Pancreas (tissue), 10 donors: ENCODE data around the gene NUBPL. TPM values are rescaled to one million over a fixed set of nuclear protein-coding genes. Genes with fewer than 3 reads are reported as not detected.
A peak's percentile ranks its signal among the peaks of the same experiment; 100 is the strongest.

Experiments used
- ATAC-seq, 4 donors: fragments of 200-7000 bp; cut with Tn5 transposase; one replicate each; pipeline versions ENCODE4 v1.8.0 to v1.9.1; 2020; ENCODE audit warnings: mild to moderate bottlenecking in 4 of 4, moderate library complexity in 4 of 4
- DNase-seq, 6 donors: peaks; one replicate each; pipeline ENCODE4 v3.0.0-alpha.2; 2020
- FAIRE-seq: peaks from 2 replicates; lab custom pipeline; 2012; peaks lifted over from hg19 to GRCh38; lab: Jason Lieb, UNC
- H3K27ac ChIP-seq, 4 donors: fragments of 200-600 bp; sonication (generic); 1 replicate in 3 of 4; 2 replicates in 1 of 4; pipeline versions ENCODE4 v1.5.0 to v1.8.0; 2020
- H3K27me3 ChIP-seq, 4 donors: fragments of 200-600 bp; one replicate each; pipeline ENCODE4 v1.8.0; 2021
- H3K36me3 ChIP-seq, 3 donors: fragments of 200-600 bp; sonication (generic) in 1 of 3; one replicate each; pipeline versions ENCODE4 v1.5.0 to v1.8.0; 2020 to 2021
- H3K4me1 ChIP-seq, 3 donors: fragments of 200-600 bp; one replicate each; pipeline ENCODE4 v1.8.0; 2021
- H3K4me3 ChIP-seq, 4 donors: fragments of 200-600 bp; sonication (generic) in 2 of 4; one replicate each; pipeline versions ENCODE4 v1.5.0 to v1.8.0; 2020 to 2021
- H3K9me3 ChIP-seq, 4 donors: fragments of 200-600 bp; one replicate each; pipeline ENCODE4 v1.8.0; 2021
- CTCF ChIP-seq, 4 donors: fragments of 200-600 bp; sonication (generic) in 3 of 4; IDR thresholded peaks; one replicate each; pipeline versions ENCODE4 v1.5.0 to v1.8.0; 2021; ENCODE audit warnings: antibody characterized with exemption in 4 of 4
- WGBS, 2 donors: extraction: QIAGEN DNeasy Blood & Tissue Kit; methylation state at CpG; one replicate each; pipeline ENCODE4 v1.1.7; 2013; 5-methylcytosine and 5-hydroxymethylcytosine counted together
- intact Hi-C, 3 donors: fragments of 100-400 bp; cut with DNase I; formaldehyde crosslinking; loops; one replicate each; pipeline versions ENCODE4 v1.11.1 to v1.14.2; 2022
- polyA plus RNA-seq, 2 donors: library from polyadenylated mRNA; stranded (reverse); fragments of 200-250 nt; gene quantifications; one replicate each; pipeline ENCODE4 v1.2.3, GENCODE V29; 2013
- total RNA-seq, 6 donors: library from RNA; stranded (reverse); fragmentation: NEBNext Ultra II Directional in 4 of 6; extraction: Animal tissue kit (Norgen Biotek cat#: 25700) in 4 of 6; gene quantifications; one replicate each; pipeline versions ENCODE4 v1.2.1 to v1.2.4, GENCODE V29; 2021 to 2023
- donor health status: healthy with polysubstance abuse.
- donor health status: DM: no; HTN: no; CAD: no; lungs with moderate emphysema.
- donor health status: DM: no; HTN: no; CAD: no.
- donor health status: control.
- donor health status: control.
- donor health status: Bipolar disorder and iron deficiency.
- donor health status: DM: yes; HTN: yes; CAD: no.
- donor health status: DM: no; HTN: no; CAD: no.
- donor health status: DM: no; HTN: no; CAD: no.
- donor health status: DM: yes; HTN: yes; CAD: no.

The NUBPL gene
- total and polyA plus RNA-seq, 8 donors: 2.1 to 7.0 (median 4.9) TPM

GRCh38 chr14:31578792-31579501 is 17.7 kb downstream of the NUBPL start:
- Histone ChIP-seq H3K4me1 (no peaks in the 10 kb centered on the region), H3K27ac (no peak overlapping the region), H3K9me3 (no peaks in the 10 kb centered on the region), H3K27me3 (no peaks in the 10 kb centered on the region), H3K36me3 (no peaks in the 10 kb centered on the region), H3K4me3 (no peak overlapping the region)
- intact Hi-C loops: no loop called here
- DNase-seq (no peak), ATAC-seq (no peak), FAIRE-seq (no peak)
- 68 to 75% methylated on average over 7 of the region's 7 CpGs for WGBS, 2 donors
- TF ChIP-seq CTCF (IDR thresholded peaks at IDR 0.05): no peak

GRCh38 chr14:31580234-31580633 is 19.0 kb downstream of the NUBPL start:
- Histone ChIP-seq H3K4me3 (no peak overlapping the region), H3K4me1 (no peaks in the 10 kb centered on the region), H3K27ac (no peak overlapping the region), H3K9me3 (no peaks in the 10 kb centered on the region), H3K36me3 (no peaks in the 10 kb centered on the region), H3K27me3 (no peaks in the 10 kb centered on the region)
- no peak for TF ChIP-seq CTCF (IDR thresholded peaks at IDR 0.05)
- DNase-seq (no peak), ATAC-seq (no peak), FAIRE-seq (no peak)
- WGBS, 2 donors: 91 to 98% methylated on average over 3 of the region's 3 CpGs
- intact Hi-C loops: no loop called here

- ATAC-seq (peak in 3 of 4 donors; percentile 17 to 52 (median 45)), DNase-seq (no peak), FAIRE-seq (no peak)
- Histone ChIP-seq H3K9me3 (no peaks in the 10 kb centered on the region), H3K36me3 (no peaks in the 10 kb centered on the region), H3K4me1 (no peaks in the 10 kb centered on the region), H3K4me3 (no peak overlapping the region), H3K27ac (no peak overlapping the region), H3K27me3 (no peaks in the 10 kb centered on the region)
- intact Hi-C loops: no loop called here
- no peak for TF ChIP-seq CTCF (IDR thresholded peaks at IDR 0.05)
- 71 to 89% methylated on average over 1 of the region's 1 CpG for WGBS, 2 donors
Measured at GRCh38 chr14:31582286-31582691, 21.1 kb downstream of the NUBPL start.

- DNase-seq (no peak), ATAC-seq (no peak), FAIRE-seq (no peak)
- Histone ChIP-seq H3K9me3 (no peaks in the 10 kb centered on the region), H3K4me3 (no peak overlapping the region), H3K36me3 (no peaks in the 10 kb centered on the region), H3K27me3 (no peaks in the 10 kb centered on the region), H3K4me1 (no peaks in the 10 kb centered on the region), H3K27ac (no peak overlapping the region)
- TF ChIP-seq CTCF (IDR thresholded peaks at IDR 0.05): no peak
- 65 to 66% methylated on average over 3 of the region's 3 CpGs for WGBS, 2 donors
- intact Hi-C loops: no loop called here
Measured at GRCh38 chr14:31582836-31583452, 21.7 kb downstream of the NUBPL start.

GRCh38 chr14:31590206-31590605 is 29.0 kb downstream of the NUBPL start:
- WGBS, 2 donors: 87 to 92% methylated on average over 2 of the region's 2 CpGs
- no peak overlapping the region for H3K4me3 ChIP-seq
- no peak for TF ChIP-seq CTCF (IDR thresholded peaks at IDR 0.05)
- no peak for FAIRE-seq
- intact Hi-C loops: no loop called here
- no peak for DNase-seq
- H3K27ac ChIP-seq: no peak overlapping the region
- H3K27me3 ChIP-seq: no peaks in the 10 kb centered on the region
- ATAC-seq: no peak
- H3K9me3 ChIP-seq: no peaks in the 10 kb centered on the region
- peaks cover 0 to 7% (median 0%) of the 10 kb centered on the region in 3 donors for H3K4me1 ChIP-seq
- H3K36me3 ChIP-seq: no peaks in the 10 kb centered on the region
